GM21576 (cell line): ENCODE measurements around the gene RALA.

Experiments used
- ATAC-seq: cut with Tn5 transposase; IDR thresholded peaks from one replicate; pipeline ENCODE4 v1.9.1; 2021; ENCODE audit warnings: mild to moderate bottlenecking, moderate library complexity; ENCODE audit not compliant: unreplicated experiment

RALA gene

GRCh38 chr7:39757604-39758003 lies 134.2 kb downstream of the RALA start:
- no peak for ATAC-seq
